D721Med (cell line): ENCODE data around the gene PLCB1.
"Not testable (repeated sequence)": the region's sequence is repeated elsewhere in the genome, so short reads cannot be mapped to it uniquely, and the experiment has no call there.

Experiments used
- DNase-seq: peaks from one replicate; pipeline ENCODE4 v3.0.0; 2011; ENCODE audit warnings: low spot score; ENCODE audit not compliant: insufficient read length
- FAIRE-seq: peaks from 2 replicates; lab custom pipeline; 2011; peaks lifted over from hg19 to GRCh38; lab: Jason Lieb, UNC
- TF ChIP-seq, protein P1 (sequence below): IDR thresholded peaks from 2 replicates; pipeline ENCODE4 v1.5.1; 2012; ENCODE audit warnings: mild to moderate bottlenecking, control low read depth; ENCODE audit not compliant: insufficient read depth; ENCODE audit errors: missing control alignments

Gene PLCB1

DNA sequence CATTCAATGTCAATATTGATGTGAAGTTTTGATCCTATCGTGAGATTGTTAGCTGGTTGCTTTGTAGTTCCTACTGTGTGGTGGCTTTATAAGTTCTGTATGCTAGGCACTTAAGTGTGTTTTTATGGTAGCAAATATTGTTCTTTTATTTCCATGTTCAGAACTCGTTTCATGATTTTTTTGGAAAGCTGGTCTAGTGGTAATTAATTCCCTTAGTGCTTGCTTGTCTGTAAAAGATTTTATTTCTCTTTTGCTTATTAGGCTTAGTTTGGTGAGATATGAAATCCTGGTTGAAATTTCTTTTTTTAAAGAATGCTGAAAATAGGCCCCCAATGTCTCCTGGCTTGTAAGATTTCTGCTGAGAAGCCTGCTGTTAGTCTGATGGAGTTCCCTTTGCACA lies 27.8 kb upstream of the PLCB1 start:
- FAIRE-seq (no peak), DNase-seq (no peak)
- TF ChIP-seq, protein P1, sequence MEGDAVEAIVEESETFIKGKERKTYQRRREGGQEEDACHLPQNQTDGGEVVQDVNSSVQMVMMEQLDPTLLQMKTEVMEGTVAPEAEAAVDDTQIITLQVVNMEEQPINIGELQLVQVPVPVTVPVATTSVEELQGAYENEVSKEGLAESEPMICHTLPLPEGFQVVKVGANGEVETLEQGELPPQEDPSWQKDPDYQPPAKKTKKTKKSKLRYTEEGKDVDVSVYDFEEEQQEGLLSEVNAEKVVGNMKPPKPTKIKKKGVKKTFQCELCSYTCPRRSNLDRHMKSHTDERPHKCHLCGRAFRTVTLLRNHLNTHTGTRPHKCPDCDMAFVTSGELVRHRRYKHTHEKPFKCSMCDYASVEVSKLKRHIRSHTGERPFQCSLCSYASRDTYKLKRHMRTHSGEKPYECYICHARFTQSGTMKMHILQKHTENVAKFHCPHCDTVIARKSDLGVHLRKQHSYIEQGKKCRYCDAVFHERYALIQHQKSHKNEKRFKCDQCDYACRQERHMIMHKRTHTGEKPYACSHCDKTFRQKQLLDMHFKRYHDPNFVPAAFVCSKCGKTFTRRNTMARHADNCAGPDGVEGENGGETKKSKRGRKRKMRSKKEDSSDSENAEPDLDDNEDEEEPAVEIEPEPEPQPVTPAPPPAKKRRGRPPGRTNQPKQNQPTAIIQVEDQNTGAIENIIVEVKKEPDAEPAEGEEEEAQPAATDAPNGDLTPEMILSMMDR, result no peak

DNA sequence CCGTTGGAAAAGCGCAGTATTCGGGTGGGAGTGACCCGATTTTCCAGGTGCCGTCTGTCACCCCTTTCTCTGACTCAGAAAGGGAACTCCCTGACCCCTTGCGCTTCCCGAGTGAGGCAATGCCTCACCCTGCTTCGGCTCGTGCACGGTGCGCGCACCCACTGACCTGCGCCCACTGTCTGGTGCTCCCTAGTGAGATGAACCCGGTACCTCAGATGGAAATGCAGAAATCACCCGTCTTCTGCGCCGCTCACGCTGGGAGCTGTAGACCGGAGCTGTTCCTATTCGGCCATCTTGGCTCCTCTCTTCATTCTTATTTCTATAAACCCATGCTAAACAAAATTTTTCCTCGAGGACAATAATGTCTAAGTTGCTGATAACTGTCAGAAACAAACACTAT lies 17.5 kb upstream of the PLCB1 start:
- not testable (repeated sequence) for DNase-seq, FAIRE-seq

DNA sequence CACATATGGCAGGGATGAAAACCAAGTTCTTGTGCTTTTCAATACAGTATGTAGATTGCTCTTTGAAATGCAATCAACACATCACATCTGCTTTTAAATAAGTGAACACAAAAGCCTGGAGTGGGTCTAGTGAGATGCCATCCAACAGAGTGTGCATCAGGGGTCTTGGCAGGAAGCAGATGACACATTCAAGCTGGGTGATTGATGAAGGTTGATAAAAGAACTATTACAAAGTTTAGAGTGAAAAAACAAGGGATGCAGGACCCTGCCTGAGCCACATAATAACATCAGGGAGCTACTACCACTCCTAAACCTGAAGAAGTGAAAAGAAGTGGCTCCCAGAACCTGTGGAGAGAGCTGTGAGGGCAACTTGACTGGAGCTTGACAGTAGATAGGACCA lies 16.6 kb upstream of the PLCB1 start:
- TF ChIP-seq, protein P1, result no peak
- DNase-seq (no peak), FAIRE-seq (no peak)

GRCh38 chr20:8116067-8116811 lies 15.8 kb upstream of the PLCB1 start:
- FAIRE-seq, result no peak
- TF ChIP-seq, protein P1, result no peak
- DNase-seq, result no peak

- TF ChIP-seq, protein P1, result no peak
- DNase-seq (no peak), FAIRE-seq (no peak)
These were observed 14.4 kb upstream of the PLCB1 start for GRCh38 chr20:8117636-8118035.

- TF ChIP-seq, protein P1, result no peak
- no peak for DNase-seq
- no peak for FAIRE-seq
These were observed 14.0 kb upstream of the PLCB1 start for GRCh38 chr20:8118039-8118438.

- TF ChIP-seq, protein P1, result no peak
- DNase-seq, result no peak
- no peak for FAIRE-seq
These were observed 13.3 kb upstream of the PLCB1 start for GRCh38 chr20:8118760-8119159.
